Measurements from ENCODE around the gene CFAP74. TPM values are rescaled to one million over a fixed set of nuclear protein-coding genes. Genes with fewer than 3 reads are reported as not detected.

The CFAP74 gene
- total RNA-seq, 1 experiment from 2014 or later: 0.28 TPM

DNA sequence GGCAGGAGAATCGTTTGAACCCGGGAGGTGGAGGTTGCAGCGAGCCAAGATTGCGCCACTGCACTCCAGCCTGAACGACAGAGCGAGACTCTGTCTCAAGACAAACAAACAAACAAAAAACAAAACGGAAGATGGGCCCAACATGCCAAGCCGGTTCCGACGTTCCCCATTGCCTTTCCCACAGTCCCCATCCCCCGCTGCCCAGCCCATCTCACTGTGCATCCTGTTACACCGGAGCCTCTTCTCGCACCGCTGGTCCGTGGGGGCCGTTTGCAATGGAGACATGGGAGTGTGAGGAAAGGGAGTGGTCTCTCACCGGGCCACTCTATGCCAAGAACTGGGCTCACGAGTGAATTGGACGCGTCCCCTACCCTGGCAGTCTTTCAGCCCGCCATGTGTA, 1.3 kb upstream of the CFAP74 start:
- no peak for DNase-seq
- no peak overlapping the region for H3K9ac ChIP-seq (ENCODE audit: extremely low read depth, insufficient read length, low read length)

More for the DNA sequence above, 1.3 kb upstream of the CFAP74 start:
- H3K14ac ChIP-seq (ENCODE audit: insufficient read depth, low read length): no peak overlapping the region
- no peak overlapping the region for H2BK12ac ChIP-seq (ENCODE audit: insufficient read length, low read depth, low read length)
- H2AK5ac ChIP-seq (ENCODE audit: insufficient read length, low read length): no peak overlapping the region
- no CpG with 5 or more reads among the region's 21 CpGs for WGBS (ENCODE audit: extremely low coverage, insufficient read length, low lambda C conversion rate)
- no peaks in the 10 kb centered on the region for H3K4me1 ChIP-seq (ENCODE audit: insufficient read depth, low read length)
- H3K4me1 Mint-ChIP-seq: peaks cover 2 to 6% of the 10 kb centered on the region in 2 experiments; a peak in 3 of 4 replicates
- H3K18ac ChIP-seq (ENCODE audit: insufficient read length, low read depth, low read length): no peak overlapping the region
- H3K4me3 Mint-ChIP-seq: peak overlapping the region in 1 of 2 experiments; percentile 53; a peak in 1 of 5 replicates
- no peaks in the 10 kb centered on the region for H3K79me2 ChIP-seq (ENCODE audit: insufficient read depth, low read length)
- no peaks in the 10 kb centered on the region for H3K9me3 Mint-ChIP-seq
- H3K9me3 ChIP-seq (ENCODE audit: control insufficient read depth, low read depth, low read length): no peaks in the 10 kb centered on the region
- TF ChIP-seq, protein P1, sequence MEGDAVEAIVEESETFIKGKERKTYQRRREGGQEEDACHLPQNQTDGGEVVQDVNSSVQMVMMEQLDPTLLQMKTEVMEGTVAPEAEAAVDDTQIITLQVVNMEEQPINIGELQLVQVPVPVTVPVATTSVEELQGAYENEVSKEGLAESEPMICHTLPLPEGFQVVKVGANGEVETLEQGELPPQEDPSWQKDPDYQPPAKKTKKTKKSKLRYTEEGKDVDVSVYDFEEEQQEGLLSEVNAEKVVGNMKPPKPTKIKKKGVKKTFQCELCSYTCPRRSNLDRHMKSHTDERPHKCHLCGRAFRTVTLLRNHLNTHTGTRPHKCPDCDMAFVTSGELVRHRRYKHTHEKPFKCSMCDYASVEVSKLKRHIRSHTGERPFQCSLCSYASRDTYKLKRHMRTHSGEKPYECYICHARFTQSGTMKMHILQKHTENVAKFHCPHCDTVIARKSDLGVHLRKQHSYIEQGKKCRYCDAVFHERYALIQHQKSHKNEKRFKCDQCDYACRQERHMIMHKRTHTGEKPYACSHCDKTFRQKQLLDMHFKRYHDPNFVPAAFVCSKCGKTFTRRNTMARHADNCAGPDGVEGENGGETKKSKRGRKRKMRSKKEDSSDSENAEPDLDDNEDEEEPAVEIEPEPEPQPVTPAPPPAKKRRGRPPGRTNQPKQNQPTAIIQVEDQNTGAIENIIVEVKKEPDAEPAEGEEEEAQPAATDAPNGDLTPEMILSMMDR (conservative IDR thresholded peaks at IDR 0.05): no peak
- H3K23me2 ChIP-seq (ENCODE audit: insufficient read length, low read depth, low read length, poor library complexity, severe bottlenecking): peaks cover 6% of the 10 kb centered on the region
- no peaks in the 10 kb centered on the region for H4K20me1 ChIP-seq (ENCODE audit: control insufficient read depth, insufficient read depth, insufficient read length)
- H3K27ac ChIP-seq (ENCODE audit: insufficient read length, low read depth, low read length): no peak overlapping the region
- H3K56ac ChIP-seq (ENCODE audit: insufficient read length, low read depth, low read length): no peak overlapping the region
- H3T11ph ChIP-seq (ENCODE audit: low read length): no peak overlapping the region
- no peak overlapping the region for H4K8ac ChIP-seq (replicated peaks; ENCODE audit: insufficient read length, low read depth, low read length)
- H4K5ac ChIP-seq (ENCODE audit: insufficient read length, low read depth, low read length): no peak overlapping the region
- no peak overlapping the region for H2BK15ac ChIP-seq (ENCODE audit: low read depth, low read length)
- no peak overlapping the region for H2BK20ac ChIP-seq (ENCODE audit: low read depth, low read length, poor library complexity, severe bottlenecking)
- H2AFZ ChIP-seq (ENCODE audit: low read length): no peak overlapping the region
- H3K4ac ChIP-seq (ENCODE audit: low read depth, low read length): no peak overlapping the region
- H3K27me3 ChIP-seq (ENCODE audit: insufficient read depth, low read length): no peaks in the 10 kb centered on the region
- H3K4me2 ChIP-seq (ENCODE audit: insufficient read depth, insufficient read length, low read length): no peak overlapping the region
- H3K27ac Mint-ChIP-seq: no peak overlapping the region
- no peaks in the 10 kb centered on the region for H3K79me1 ChIP-seq (ENCODE audit: insufficient read depth, low read depth, low read length, poor library complexity, severe bottlenecking)
- no peak overlapping the region for H4K91ac ChIP-seq (ENCODE audit: insufficient read length, low read depth, low read length)
- H3K23ac ChIP-seq (ENCODE audit: insufficient read length, low read depth, low read length): no peak overlapping the region
- no peak overlapping the region for H2BK120ac ChIP-seq (ENCODE audit: low read depth, low read length, poor library complexity, severe bottlenecking)
- no peak overlapping the region for H2BK5ac ChIP-seq (ENCODE audit: insufficient read length, low read length)
- H3K36me3 Mint-ChIP-seq (ENCODE audit: insufficient read depth in 1 of 3, low read depth in 3 of 3): no peaks in the 10 kb centered on the region
- peaks cover 18% of the 10 kb centered on the region for H3K27me3 Mint-ChIP-seq (ENCODE audit: low read depth)
